GM19467 (cell line): ENCODE measurements around the gene CSRP1.
"Not testable (repeated sequence)": the region's sequence is repeated elsewhere in the genome, so short reads cannot be mapped to it uniquely, and the experiment has no call there.

Source experiments
- ATAC-seq: cut with Tn5 transposase; IDR thresholded peaks from one replicate; pipeline ENCODE4 v1.9.1; 2021; ENCODE audit warnings: mild to moderate bottlenecking, moderate library complexity; ENCODE audit not compliant: unreplicated experiment

Gene CSRP1

GRCh38 chr1:201479201-201479730 lies 27.7 kb downstream of the CSRP1 start:
- ATAC-seq, result no peak

DNA sequence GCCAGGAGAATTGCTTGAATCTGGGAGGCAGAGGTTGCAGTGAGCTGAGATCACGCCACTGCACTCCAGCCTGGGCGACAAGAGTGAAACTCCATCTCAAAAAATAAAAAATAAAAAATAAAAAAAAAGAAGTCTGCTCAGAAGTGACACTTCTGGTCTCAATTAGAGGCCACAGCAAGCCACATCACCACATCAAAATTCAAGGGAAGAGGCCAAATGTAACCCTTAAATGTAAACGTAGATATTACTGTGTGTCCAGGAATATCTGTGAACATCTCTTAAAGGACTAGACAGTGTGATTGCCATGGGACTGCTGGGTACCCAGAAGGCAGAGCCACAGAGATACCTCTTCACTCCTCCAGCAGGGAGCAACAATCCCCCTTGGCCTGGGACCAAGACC lies 28.3 kb downstream of the CSRP1 start:
- ATAC-seq, result not testable (repeated sequence)

GRCh38 chr1:201476670-201477344 lies 30.1 kb downstream of the CSRP1 start:
- no peak for ATAC-seq

DNA sequence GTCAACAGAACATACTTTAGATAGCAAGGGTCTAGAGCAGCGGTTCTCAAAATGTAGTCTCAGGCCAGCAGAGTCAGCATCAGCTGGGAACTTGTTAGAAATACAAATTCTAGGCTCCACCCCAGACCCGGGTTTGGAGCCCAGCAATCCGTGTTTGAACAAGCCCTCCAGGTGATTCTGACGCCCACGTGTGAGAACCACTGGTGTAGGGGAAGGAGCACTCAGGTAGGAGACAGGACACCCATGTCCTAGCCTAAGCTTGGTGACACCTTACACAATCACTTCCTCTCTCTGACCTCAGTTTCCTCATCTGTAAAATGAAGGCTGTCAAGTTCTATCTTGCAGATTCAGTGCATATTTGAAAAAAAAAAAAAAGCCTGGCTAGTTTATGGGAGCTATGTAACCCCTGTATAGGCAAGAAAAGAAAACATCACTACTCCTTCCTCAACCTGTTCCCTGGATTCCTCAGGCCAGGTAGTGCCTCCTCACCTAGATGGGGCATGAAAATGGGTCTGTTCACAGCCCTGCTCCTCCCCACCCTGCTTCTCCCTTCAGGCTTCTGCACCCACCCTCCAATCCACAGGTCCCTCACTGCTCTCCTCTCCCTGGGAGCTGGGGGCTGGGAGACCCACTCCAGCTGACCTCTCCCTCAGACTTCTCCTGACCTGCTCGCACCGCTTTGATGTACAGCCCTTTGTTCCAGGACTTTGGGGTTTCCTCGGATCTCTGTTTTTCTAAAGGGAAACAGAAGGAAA lies 30.8 kb downstream of the CSRP1 start:
- ATAC-seq, result no peak

DNA sequence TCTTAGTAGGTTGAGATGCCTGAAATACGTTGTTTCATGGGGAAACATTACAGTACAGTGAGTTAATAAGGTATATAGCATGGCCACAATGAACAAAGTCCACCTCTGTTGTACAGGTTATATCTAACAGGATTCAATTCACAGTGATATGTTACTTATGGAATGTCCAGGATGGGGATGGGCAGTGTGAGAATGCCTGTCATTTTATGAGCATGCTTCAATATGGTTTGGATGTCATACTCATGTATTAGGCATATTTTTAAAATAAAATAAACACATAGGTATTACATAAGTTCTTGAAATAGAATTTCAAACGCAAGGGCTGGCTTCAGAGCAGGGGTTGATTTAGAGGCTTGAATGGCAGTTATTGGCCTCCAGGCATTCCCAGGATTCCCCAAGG lies 31.8 kb downstream of the CSRP1 start:
- ATAC-seq, result no peak

GRCh38 chr1:201473296-201473695 lies 33.6 kb downstream of the CSRP1 start:
- no peak for ATAC-seq

DNA sequence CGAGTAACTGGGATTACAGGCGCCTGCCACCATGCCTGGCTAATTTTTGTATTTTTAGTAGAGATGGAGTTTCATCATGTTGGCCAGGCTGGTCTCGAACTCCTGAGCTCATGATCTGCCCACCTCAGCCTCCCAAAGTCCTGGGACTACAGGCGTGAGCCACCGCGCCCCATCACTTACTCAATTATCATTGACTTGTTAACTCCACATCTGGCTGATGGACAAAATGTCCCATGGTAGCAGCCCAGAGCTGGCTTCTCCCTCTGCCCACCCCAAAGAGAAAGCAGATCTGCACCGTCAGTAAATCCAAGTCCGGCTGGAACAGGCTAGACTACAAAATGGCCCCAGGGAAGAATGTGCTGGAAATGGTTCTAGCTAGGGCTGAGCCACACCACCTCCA lies 34.6 kb downstream of the CSRP1 start:
- ATAC-seq, result not testable (repeated sequence)

DNA sequence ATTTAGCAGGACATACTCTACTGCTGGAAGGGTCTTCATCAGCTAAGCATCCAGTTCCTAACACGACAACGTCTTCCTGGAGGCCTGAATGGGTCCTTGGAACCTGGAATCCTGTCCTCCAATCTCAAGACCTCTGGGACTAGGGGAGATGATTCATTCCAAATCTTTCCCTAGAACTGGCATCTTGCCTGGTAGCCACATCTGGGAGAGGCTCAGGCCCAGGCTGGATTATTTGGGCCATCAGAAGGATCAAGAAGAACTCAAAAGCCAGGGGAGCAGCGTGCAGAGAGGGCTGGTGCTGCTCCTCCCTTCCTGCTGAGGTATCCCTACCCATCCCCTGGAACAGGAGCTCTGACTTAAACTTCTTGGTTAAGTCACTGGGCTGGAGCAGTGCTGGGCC lies 35.2 kb downstream of the CSRP1 start:
- no peak for ATAC-seq

DNA sequence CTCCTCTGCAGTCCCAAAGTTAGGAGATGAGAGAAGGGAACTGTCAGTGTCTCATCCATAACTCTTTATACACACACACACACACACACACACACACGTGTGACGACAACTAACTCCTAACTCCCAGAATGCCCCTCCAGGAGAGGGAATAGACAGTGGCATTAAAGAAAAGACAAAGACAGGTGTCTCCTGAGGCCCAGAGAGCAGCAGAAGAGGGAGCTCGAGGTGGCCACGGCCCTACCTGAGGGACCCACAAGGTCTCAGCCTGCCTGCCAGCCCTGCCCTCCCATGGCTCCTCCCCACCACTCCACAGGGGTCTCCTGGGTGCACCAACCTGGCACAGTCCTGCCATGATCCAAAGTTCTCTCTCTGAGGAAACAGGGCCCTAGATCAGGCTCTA lies 36.3 kb downstream of the CSRP1 start:
- no peak for ATAC-seq

DNA sequence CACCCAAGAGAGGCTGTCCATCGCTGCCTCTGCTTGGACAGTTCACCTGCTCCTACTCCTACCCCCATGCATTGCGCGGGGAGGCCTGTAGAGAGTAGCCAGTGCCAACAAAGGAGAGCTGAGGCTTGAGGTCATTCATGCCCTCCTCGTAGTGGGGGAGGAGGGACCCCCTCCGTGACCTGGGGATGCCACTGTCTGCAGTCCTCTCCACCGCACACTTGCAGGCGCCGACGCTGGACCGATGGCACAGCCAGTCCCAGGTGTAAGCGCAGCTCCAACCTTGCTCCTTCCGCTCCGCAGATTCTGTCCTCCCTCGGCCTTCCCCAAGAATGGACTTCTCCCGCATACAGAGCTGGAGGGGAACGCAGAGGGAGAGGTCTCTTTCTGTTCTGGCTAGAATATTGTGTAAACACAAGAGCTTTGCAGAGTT lies 37.3 kb downstream of the CSRP1 start:
- ATAC-seq, result no peak

GRCh38 chr1:201468844-201469644 lies 37.9 kb downstream of the CSRP1 start, which contains the start of gene PHLDA3:
PHLDA3 (minus strand) TSS chr1:201469188; CDS start chr1:201468786, 402 bp downstream.
- peak; percentile 81 for ATAC-seq

DNA sequence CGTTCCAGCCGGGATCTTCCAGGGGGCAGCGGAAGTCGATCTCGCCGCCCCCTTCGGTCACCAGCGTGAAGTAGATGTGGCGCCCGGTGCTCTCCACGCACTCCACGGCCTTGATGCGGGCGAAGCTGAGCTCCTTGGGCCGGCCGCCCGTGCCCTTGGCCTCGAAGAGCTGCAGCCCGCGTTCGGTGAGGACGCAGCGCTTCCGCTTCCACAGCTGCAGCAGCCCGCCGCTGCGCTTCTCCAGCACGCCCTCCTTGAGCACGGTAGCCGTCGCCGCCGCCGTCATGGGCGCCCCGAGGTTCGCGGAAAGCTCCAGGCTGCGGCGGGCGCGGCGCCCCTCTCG lies 38.5 kb downstream of the CSRP1 start:
- ATAC-seq, result peak; percentile 34

- ATAC-seq, result no peak
Measured at GRCh38 chr1:201466492-201466891, 40.4 kb downstream of the CSRP1 start.

DNA sequence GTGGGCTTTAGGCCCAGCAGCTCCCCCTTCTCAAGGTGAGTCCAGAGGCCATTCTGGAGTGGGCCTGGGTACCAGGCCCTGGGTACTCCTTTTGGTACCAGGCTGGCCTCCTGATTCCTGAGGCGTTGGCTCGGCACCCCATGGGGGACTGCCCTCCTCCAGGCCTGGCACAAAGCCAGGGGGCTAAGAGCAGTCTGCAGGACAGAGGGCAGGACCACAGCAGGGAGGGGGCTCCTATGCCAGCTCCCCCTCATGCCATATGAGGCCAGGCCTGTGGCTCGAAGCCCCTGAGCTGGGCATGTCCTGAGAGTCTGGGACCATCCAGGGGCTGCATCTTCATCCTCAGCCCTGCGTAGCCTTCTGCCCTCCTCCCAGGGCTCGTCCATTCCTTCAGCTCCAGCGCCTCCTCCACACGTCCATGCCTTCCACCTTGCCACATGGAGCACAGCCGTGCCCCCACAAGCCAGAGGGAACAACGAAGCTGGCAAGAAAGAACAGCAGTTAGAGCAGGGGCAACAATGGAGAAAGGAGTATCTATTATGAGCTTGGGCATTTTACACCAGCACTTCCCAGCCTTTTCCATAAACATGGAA lies 41.1 kb downstream of the CSRP1 start:
- no peak for ATAC-seq

GRCh38 chr1:201463071-201463552 lies 43.8 kb downstream of the CSRP1 start:
- no peak for ATAC-seq

DNA sequence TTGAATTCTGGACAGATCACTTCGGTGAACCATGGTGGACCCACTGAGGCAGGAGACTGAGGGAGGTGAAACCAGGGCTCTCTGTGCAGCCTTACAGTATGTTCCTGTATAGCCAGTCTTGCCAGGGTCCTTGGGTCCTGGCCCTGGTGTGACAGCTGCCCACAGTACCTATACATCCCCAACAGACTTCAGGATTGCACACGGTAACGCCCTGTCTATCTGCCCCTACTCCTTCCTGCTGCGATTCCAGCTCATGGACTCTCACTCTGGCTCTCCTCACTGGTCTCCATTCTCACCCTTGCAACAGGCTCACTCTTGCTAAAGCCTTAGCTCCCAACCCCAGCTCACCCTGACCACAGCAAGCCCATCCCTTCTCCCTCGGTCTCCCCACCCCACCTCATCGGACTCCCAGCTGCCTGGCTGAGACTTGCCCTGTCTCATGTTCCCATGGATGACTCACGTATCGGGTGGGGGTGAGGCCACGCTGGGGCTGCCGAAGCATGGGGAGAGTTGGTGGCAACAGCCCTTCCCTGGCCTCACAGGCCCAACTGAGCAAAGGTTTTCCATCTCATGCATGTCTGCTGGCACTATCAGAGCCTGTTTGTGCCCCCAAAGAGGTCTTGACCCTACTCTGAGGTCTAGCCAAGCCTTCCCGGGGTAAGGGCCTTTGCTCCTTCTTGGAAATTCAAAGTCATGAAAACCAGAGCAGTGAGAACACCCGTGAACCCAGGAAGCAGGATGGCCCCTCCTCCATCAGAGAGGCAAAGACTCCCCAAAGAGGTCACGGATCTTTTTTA lies 45.1 kb downstream of the CSRP1 start:
- no peak for ATAC-seq

- ATAC-seq, result no peak
Measured at GRCh38 chr1:201460814-201461644, 45.9 kb downstream of the CSRP1 start.

GRCh38 chr1:201459775-201460174 lies 47.1 kb downstream of the CSRP1 start:
- no peak for ATAC-seq

GRCh38 chr1:201459052-201459451 lies 47.9 kb downstream of the CSRP1 start:
- ATAC-seq, result no peak
